GM18507 (cell line): ENCODE measurements around the gene GAREM1.

Experiments
- DNase-seq: peaks from one replicate; pipeline ENCODE4 v3.0.0; 2011; ENCODE audit warnings: low read depth; ENCODE audit not compliant: insufficient read length; ENCODE audit errors: extremely low spot score
- FAIRE-seq: peaks from 2 replicates; lab custom pipeline; 2011; peaks lifted over from hg19 to GRCh38; lab: Jason Lieb, UNC

GAREM1 gene

DNA sequence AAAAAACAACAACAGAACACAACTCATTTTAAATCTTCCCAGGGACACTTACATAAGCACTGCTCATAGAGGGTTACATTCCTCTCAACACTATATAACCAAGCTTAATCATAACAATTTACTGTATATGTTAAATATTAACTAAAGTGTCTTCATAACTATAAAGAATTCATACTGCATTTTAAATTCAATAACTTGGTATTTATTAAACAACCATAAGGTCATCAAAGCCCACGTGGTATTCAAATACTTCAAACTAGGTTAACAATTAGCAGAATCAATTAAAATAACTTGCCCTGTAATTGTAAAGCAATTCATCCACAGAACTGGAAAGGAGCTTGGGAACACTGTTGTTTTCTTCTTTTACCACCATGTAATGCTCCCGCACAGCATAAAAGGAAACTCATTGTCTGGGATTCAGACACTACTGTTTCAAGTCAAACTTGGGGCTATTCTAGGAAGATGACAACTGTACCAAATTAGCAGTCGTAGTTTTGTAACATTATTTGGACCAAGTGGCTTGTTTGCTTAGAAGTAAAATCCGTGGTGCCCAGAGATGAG, 10.4 kb downstream of the GAREM1 start:
- DNase-seq (no peak), FAIRE-seq (no peak)

DNA sequence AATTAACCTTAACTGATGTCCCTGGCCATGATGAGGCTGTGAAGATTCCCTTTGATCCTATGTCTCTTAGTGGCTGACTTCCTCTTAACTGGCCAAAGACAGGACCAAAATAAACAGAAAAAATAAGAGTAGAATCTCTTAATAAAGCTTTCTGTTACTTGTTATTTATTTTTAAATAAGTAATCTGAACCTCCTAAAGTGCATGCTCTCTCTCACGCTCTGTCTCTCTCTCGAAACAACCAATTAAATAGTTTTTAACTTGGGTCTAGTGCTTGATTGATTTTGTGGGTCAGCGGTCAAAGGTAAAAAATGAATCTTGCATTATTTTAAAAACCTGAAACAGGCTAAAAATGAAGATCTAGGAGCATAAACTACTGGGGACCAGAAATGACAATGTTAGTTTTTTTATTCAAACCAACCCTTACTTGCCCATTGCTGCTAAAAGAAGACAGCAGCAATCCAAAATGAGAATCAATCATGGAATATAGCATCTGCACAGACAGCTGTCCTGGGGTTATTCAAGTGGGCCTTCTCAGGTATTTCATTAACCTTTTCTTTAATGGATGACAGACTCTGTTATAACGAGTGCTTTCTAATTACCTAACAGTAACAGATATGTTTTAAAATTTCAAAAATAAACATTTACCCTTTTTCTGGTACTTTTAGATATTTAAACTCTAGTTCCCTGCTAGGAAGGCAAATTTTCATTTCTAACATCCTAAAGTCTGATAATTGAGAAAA, 11.2 kb downstream of the GAREM1 start:
- FAIRE-seq = no peak
- DNase-seq = no peak

DNA sequence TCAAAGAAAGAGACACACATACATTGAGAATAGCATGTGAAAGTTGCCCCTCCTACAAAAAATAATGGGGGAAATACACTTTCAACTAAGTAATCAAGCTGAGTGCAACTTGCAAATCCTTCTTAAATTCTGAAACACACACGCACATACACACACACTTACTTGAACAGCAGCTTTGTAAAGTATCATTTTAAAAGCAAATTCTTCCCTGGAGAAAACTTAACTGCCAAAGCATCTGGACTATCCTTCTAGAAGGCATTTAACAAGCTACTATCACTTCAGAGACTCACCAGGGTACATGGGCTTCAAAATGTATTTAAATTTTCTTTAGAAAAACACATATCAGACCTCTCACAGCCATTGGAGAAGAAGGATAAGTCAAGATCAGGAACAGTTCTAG, 15.3 kb downstream of the GAREM1 start:
- DNase-seq = no peak
- FAIRE-seq = no peak

DNA sequence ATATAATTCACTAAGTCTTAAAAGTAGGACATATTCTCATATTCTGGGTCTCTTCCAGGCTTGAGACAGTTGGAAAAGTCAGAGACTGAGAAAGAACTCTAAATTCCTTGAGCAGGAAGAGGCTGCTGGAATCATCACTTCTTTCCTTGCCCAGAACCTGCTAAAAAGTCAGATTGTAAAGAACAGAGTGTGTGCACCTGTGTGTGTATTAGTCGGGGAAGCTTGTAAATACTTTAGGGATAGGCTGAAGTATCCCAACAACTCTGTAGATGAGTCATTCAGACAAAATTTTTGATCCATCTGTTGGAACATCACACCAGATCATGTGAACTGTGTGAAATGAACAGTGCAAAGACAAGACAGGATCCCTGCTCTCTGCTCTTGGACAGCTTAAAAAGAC, 16.1 kb downstream of the GAREM1 start:
- no peak for FAIRE-seq
- DNase-seq = no peak

DNA sequence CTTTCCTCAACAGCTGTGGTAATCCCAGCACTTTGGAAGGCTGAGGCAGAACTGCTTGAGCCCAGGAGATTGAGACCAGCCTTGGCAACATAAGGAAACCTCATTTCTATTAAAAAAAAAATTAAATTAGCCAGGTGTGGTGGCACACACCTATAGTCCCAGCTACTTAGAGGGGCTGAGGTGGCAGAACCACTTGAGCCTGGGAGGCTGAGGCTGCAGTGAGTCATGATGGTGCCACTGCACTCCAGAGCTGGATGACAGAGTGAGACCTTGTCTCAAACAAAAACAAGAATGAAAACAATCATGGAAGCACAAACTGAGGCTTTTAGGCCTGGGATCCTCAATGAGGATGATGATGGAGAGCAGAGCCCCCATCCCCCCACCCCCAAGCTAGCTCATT, 19.8 kb downstream of the GAREM1 start:
- FAIRE-seq (no peak), DNase-seq (no peak)

DNA sequence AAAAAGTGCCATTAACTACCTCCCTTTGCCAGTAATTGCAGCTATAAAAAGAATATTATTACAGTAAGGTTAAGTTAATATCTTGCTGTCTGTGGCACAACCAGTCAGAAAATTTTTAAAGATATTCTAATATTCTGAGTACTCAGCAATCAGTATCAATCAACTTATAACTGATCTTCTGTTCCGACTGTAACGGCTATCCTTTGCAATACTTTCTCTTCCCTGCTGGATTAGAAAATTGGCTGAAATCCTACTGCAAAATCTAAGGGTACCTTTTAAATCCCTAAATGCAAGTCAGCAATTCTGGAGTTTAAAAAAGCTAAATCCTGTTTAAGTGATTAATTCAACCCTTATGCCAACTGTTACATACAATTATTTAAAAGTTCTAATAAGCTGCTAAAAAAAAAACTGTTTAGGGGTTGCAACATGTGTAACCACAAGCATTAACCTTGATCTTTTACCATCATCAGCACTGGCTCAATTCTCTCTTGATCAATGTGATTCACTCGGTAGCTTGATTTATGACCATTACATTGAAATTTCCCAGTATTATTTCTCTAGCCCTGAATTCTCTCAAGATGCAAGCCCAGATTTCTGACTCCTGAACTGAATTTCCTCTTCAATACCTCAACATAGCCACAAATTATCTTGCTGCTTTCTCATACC, 20.5 kb downstream of the GAREM1 start:
- FAIRE-seq = no peak
- DNase-seq = no peak

DNA sequence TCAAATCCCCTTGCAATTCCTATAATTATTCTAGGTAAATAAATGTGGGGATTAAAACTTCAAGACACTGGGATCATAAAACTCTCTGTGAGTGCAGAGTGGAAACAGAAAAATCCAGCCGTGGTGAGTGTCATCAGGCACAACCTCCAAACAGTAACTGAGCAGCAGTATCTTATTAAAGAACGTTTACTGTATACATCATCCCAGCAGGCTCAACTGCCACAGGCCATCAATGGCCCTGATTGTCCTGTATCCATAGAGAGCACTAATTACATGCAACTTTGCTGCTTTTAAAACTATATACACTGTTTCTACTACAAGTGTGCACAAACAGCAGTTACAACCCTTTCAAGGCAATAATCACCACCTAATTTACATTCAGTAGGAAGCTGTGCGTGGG, 23.9 kb downstream of the GAREM1 start:
- FAIRE-seq (no peak), DNase-seq (no peak)

DNA sequence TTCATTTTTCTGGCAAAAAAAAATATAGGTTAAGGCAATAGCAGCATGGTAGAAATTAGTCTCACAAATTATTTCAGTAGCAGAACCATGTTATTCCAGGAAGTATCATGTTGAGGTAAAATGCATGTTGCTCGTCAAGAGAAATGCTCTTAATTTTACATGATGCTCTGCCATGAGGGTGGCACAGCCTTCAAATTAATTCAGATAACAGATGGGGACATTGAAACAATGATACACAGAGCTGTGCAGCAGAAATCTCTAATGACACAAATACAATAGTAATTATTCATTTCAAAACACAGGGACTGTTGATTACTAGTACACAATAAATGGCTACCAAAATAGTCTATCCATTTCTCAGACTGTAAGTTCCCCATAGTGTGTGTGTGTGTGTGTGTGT, 24.8 kb downstream of the GAREM1 start:
- no peak for FAIRE-seq
- no peak for DNase-seq

DNA sequence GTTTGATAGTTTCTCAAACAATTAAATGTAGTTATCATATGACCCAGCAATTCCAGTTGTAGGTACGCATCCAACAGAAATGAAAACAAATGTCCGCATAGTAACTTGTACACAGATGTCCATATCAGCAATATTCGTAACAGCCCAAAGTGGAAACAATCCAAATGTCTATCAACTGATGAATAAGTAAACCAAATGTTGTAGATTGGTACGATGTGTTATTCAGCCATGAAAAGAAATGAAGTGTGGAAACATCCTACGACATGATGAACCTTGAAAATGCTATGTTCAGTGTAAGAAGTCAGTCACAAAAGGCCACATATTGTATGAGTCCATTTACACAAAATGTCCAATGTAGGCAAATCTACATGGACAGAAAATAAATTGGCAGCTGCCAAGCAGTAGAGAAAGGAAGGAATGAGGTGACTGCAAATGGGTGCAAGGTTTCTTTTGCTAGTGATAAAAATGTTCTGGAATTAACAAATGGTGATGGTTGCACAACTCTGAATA, 26.9 kb downstream of the GAREM1 start:
- DNase-seq (no peak), FAIRE-seq (peak; percentile 5)

DNA sequence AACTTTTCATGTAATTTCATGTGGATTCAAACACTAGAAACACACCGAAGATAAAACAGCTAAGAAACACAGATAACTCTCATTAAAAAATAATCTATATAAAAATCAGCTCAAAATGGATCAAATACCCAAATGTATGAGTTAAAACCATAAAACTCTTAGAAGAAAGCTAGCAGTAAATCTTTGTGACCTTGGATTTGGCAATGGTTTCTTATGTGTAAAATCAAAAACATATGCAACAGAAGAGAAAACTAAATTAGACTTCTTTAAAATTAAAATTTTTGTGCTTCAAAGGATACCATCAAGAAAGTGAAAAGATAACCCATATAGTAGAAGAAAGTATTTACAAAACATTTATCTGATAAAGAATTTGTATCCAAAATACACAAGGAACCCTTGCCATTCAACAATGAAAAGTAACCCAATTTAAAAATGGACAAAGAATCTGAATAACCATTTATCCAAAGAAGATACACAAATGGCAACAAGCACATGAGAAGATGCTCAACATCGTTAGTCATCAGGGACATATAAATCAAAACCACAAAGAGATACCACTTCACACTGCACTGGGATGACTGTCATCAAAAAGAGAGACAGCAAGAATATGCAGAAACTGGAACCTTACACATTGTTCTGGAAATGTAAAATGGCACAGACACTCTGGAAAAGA, 27.5 kb downstream of the GAREM1 start:
- DNase-seq = no peak
- no peak for FAIRE-seq

DNA sequence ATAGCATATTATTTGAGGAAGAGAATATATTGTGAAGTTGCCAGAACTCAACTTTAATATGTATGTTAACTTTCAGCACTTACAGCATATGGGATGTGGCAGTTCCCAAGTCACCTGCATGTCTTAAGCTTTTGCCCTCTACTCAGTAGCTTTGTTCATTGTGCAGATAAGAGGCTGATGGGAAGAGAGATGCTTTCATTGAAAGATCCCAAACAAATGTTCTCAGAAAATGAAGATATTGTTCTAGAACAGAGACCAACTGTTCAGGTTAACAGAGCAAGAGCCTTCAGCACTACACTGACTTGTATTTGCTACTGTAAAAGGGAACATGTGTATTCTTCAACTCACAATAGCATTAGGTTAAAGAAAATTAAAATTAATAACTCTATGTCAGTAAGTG, 28.1 kb downstream of the GAREM1 start:
- DNase-seq (no peak), FAIRE-seq (no peak)

DNA sequence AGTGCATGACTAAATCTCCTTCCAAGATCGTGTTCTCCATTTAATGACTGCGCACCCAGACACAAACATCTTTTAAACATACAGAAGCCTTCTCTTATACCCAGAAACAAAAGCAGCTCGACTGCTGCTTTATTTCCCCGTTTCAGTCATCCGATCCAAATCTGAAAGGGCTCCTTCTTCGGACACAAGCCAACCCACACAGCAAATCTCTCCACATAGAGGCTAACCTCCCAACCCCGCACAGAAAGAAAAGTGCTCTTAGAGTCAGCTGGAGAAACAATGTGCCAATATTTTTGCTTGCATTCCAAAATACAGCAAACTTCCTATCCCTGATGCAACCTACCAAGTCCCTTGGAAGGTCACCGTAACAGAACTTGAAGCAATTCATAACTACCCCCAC, 29.1 kb downstream of the GAREM1 start:
- no peak for FAIRE-seq
- no peak for DNase-seq

DNA sequence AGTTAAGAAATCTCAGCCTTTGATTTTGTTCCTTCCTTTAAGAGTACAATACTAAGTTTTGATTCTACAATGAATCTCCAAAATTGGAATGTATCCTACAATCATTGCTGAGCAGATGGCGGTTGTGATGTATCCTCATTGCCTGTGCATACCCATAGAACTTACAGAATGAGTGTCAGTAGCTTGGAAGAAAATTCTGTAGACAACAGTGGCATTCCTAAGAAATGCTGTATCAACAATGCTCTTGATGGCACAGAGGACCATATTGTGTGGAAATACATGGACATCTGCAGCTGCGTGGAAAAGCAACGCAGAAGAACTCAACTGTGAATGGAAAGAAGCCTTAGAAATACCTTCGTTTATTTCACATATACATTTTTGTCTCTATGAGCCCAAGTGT, 30.2 kb downstream of the GAREM1 start:
- no peak for FAIRE-seq
- DNase-seq = no peak

DNA sequence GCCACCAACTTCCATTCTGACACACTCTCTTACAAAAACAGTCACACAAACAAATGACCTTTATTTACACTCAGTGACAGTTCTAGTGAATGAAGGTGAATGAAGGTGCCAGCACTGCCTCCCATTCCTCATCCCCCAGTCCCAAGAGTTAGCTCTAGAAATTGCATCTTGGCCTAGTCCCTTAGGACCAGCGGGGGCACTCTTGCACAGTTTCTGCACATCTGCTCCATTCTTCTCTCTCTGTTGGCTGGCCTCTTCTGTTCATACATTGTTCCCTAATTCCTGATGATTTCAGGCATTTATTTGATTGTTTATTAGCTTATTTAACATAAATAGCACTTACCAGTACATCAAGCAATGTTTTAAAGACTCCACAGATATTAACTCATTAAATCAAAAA, 30.9 kb downstream of the GAREM1 start:
- DNase-seq (no peak), FAIRE-seq (no peak)

DNA sequence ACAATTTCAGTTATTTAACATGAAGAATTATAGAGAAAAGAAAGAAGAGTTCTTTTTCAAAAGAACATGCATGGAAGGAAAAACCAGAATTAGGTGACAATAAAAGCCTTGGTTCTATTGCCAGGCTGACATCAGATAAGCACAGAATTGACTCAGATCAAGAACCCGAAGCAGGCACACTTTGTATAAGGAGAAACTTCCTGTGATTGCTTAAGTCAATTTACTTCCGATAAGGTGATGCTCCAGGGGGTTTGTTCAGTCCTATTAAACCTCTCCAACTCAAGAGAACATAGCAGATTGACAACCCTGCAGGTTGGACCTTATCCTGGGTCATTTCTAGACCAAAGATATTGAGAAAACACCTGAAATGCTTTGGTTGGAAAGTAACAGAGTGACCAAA, 31.4 kb downstream of the GAREM1 start:
- no peak for FAIRE-seq
- no peak for DNase-seq

DNA sequence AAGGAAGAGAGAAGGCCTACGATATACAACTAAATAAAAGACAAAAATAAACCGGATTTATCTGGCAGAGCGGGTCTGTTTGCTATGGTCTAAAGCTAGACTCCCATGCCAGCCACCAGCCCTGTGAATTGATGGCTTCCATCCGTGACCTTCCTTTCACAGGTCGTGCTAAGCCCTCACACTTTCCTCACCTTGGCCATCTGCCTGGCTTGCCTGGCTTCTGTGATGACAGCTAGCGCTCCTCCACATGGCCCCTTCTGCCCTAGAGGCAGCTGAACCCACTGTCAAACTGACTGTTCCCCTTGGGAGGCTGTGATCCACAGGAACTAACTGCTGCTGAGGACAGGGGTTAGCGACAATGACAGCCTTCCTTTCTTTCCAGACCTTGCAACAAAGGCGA, 32.5 kb downstream of the GAREM1 start:
- no peak for FAIRE-seq
- DNase-seq = no peak

DNA sequence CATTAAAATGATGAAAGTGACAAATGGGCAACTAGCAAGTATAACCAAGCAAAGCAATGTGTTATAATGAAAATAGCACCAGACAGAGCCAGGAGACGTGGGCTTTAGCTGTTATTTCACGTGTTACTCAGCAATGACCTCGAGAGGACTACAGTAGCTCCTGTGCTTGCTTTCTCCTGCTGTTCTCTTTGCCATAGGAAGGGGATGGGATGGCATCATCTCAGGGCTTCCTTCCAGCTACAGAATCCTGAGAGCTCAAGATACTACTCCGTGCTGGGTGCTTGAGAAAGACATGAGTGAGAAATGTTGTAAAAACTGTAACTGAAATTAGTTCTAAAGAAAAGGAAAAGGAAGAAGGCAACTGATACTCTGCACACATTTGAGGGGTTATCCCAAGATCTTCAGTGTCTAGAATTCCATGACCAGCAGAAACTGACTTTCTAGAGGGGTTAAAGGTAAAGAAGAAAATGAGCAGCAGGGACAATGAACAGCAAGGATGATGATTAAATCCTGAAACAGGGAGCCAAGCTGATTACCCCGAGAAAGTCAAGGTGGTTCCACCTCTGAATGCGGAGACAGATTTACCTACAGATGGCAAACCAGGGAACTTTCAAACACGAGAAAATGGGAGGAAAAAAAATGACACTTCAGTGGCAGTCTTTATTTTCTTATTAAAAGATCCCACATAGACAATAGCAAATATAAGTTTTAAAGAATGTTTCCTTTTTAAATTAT, 33.4 kb downstream of the GAREM1 start:
- FAIRE-seq (no peak), DNase-seq (no peak)

DNA sequence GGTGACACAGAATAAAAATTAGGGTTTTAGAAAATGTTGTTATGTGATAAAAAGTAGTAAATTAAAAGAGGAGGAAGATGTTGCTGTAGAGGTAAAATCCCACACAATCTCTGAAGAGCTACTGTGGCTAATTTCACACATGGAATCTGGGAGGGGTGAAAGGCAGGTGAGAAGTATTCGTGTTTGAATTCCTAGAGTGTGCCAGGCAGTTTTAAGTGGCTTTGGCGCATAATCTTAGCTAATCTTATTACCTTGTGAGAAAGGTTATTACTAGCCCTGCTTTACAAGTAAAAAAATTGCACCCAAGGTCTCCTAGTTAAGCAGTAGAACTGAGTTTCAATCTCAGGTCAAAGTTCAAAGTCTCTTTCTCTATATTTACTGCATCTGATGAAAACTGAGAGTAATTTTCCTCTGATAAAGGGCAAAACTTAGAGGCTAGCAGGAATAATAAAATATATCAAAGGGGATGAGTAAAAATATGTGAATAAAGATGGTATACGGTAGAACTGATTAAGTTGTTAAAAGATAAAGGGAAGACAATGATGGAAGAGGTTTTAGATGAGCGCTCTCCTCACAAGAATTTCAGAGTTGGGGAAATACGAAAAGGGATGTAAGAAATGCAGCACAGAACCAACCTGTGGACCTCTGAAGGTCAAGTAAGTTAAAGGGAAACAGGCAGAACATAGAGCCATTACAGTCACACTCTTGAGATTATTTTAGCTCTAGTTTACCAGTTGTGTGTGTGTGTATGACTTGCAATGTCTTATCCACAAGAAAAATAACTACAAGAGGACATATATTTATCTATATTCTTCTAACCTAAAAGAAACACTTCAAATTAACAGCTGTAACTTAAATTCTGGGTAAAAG, 34.8 kb downstream of the GAREM1 start:
- DNase-seq (no peak), FAIRE-seq (no peak)

DNA sequence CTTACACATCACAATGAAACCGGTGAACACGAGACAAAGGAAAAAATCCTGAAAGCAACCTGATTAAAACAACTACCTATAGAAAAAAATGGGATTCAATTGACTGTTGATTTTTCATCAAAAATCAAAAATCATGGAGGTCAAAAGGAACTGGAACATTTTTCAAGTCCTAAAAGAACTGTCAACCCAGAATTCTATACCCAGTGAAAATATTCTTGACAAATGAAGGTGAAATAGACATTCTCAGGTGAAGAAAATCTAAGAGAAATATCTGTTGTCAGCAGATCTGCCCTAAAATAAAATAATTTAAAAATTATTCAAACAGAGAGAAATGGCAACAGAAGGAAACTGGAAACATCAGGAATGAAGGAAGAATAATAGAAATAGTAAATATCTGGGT, 38.9 kb downstream of the GAREM1 start:
- DNase-seq = no peak
- FAIRE-seq = no peak
